Fibroblast of villous mesenchyme (primary cell): ENCODE measurements around the gene MVB12B. TPM values are rescaled to one million over a fixed set of nuclear protein-coding genes. Genes with fewer than 3 reads are reported as not detected.

Source experiments
- DNase-seq: peaks from one replicate; pipeline ENCODE4 v3.0.0-alpha.2; 2010; ENCODE audit warnings: low read depth
- H3K4me3 ChIP-seq: 2 replicates; pipeline ENCODE4 v1.5.1; 2011; ENCODE audit warnings: low read depth, mild to moderate bottlenecking, low read length
- total RNA-seq: library from RNA; depleted of rRNA; stranded (reverse); fragments of >200 nt; gene quantifications from 2 replicates; pipeline ENCODE4 v1.2.3, GENCODE V29; 2012
- TF ChIP-seq, protein P1 (sequence below): IDR thresholded peaks from 2 replicates; pipeline ENCODE4 v1.5.1; 2012; ENCODE audit warnings: low read depth, mild to moderate bottlenecking, low read length; ENCODE audit not compliant: insufficient read depth

MVB12B gene
- total RNA-seq, 1 donor, result 3.5 TPM

DNA sequence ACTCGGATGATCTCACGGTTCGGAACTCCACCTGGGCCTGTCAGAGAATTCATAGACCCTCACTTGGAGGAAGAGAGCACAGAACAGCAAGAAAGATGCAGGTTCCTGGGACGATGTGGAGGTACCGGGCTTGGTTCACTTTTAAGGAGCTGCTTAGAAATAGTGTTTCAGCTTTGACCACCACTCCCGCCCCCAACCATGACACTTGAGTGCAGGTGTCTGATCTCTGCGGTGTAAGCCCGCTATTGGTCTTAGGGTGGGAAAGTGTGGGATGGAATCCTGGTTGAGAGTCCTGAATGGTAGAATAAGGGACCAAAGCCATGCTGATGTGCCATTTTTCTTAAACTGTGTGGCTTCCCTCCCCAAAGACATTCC is 189.9 kb downstream of the MVB12B start:
- TF ChIP-seq, protein P1, sequence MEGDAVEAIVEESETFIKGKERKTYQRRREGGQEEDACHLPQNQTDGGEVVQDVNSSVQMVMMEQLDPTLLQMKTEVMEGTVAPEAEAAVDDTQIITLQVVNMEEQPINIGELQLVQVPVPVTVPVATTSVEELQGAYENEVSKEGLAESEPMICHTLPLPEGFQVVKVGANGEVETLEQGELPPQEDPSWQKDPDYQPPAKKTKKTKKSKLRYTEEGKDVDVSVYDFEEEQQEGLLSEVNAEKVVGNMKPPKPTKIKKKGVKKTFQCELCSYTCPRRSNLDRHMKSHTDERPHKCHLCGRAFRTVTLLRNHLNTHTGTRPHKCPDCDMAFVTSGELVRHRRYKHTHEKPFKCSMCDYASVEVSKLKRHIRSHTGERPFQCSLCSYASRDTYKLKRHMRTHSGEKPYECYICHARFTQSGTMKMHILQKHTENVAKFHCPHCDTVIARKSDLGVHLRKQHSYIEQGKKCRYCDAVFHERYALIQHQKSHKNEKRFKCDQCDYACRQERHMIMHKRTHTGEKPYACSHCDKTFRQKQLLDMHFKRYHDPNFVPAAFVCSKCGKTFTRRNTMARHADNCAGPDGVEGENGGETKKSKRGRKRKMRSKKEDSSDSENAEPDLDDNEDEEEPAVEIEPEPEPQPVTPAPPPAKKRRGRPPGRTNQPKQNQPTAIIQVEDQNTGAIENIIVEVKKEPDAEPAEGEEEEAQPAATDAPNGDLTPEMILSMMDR, result no peak
- H3K4me3 ChIP-seq, result peak overlapping the region; percentile 50
- no peak for DNase-seq

DNA sequence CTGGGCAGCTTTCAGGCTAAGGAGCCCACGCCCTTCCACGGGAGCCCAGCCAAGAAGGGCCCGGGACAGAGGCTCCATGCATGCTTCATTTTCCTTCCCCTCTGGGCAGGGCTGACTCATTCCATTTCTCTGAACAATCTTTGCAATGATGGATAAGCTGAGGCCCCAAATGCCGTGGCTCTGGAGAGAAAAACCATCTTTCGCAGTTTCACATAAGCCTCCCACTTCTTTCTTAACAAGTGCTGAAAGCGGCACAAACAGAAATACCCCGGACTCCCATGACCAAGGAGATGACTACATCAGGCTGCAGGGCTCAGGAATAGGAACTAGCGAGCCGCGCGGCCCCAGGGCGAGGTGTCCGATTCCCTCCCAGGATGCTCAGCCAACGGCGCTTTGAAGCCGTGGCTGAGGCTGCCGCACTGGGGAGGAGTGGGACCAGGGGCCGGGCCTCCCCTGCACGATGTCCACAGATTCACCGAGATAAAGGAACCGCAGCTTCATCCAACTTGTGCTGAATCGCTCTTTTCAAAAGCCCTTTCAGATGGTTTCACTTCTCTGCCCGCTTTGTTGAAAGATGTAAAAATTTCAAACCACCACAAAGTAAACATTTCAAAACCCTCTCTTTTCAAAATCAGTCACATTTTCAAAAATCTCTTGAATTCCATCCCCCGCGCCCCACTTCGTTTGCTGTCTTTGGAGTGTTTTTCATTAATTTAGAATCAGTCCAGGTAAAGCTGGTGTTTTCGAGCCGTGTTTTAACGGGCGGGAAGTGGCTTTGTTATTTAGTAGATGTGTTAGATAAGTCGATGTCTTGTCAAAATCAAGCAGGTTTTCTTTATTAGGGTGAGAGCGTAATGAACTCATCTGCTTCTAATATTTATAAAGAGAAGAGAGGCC is 190.6 kb downstream of the MVB12B start:
- TF ChIP-seq, protein P1, result no peak
- peak overlapping the region; percentile 50 for H3K4me3 ChIP-seq
- peak; percentile 75 for DNase-seq

DNA sequence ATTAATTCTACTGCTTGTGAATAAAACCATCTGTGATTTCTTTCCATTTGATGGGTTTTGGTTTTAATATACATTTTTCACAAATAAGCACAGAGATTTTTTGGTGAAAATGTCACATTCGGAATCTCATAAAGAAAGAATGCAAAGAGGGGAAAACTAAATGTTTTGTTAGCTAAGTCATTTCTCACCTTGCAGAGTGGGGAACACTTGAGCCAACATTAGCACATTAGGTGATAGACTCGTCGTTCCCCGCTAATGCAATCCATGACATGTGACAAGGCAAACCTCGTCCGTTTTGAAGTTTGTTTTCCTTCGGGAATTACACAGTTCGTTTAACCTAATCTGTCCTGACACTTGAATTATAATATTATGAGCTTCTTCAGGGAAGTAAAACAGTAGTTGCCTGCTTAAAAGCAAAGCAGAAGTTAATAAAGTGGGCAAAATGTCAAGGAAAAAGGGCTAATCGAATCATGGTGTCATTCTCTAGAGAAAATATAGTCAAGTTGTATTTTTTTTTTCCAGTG is 191.3 kb downstream of the MVB12B start:
- no peak overlapping the region for H3K4me3 ChIP-seq

GRCh38 chr9:126518763-126519162 is 192.1 kb downstream of the MVB12B start:
- DNase-seq, result no peak
- TF ChIP-seq, protein P1, result no peak
- no peak overlapping the region for H3K4me3 ChIP-seq

More for the DNA sequence above, 191.3 kb downstream of the MVB12B start:
- TF ChIP-seq, protein P1, result no peak
- DNase-seq, result peak; percentile 11

- H3K4me3 ChIP-seq, result no peak overlapping the region
- TF ChIP-seq, protein P1, result no peak
- DNase-seq, result no peak
Measured at GRCh38 chr9:126519660-126520420, 193.2 kb downstream of the MVB12B start.

DNA sequence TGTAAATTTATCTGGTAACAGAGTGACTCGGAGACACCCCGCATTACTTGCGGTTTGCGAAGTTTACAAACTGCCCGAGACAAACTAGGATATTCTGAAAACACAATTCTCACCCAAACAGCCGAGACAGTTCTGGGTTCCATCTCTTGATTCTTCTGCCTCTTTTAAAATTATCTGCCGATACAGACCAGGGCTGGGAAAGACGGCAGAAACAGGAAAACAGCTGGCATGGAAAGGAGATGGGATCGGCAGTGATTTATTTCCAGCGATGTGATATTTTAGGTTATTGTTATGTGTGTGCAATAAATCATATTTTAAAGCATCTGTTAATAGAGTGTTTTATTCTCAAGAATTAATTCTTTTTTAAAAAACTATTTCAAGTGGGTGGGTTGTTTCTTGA is 193.8 kb downstream of the MVB12B start:
- TF ChIP-seq, protein P1, result no peak
- H3K4me3 ChIP-seq, result no peak overlapping the region
- no peak for DNase-seq
